Measurements from ENCODE around the gene KANK4. TPM values are rescaled to one million over a fixed set of nuclear protein-coding genes. Genes with fewer than 3 reads are reported as not detected.

KANK4 gene
- total RNA-seq, 4 donors from 2014 or later = 14.5 TPM; not detected in 3

GRCh38 chr1:62274496-62275485, 44.4 kb downstream of the KANK4 start:
- no peaks in the 10 kb centered on the region for H3K36me3 ChIP-seq
- H3K27ac ChIP-seq = no peak overlapping the region
- H3K4me3 ChIP-seq = no peak overlapping the region
- no peaks in the 10 kb centered on the region for H3K9me3 ChIP-seq
- intact Hi-C loops (cut with DNase I; ENCODE audit: low total_unique reads) = no loop called here
- H3K27me3 ChIP-seq = no peaks in the 10 kb centered on the region
- no peak for DNase-seq
- no peaks in the 10 kb centered on the region for H3K4me1 ChIP-seq
- TF ChIP-seq, protein P1, sequence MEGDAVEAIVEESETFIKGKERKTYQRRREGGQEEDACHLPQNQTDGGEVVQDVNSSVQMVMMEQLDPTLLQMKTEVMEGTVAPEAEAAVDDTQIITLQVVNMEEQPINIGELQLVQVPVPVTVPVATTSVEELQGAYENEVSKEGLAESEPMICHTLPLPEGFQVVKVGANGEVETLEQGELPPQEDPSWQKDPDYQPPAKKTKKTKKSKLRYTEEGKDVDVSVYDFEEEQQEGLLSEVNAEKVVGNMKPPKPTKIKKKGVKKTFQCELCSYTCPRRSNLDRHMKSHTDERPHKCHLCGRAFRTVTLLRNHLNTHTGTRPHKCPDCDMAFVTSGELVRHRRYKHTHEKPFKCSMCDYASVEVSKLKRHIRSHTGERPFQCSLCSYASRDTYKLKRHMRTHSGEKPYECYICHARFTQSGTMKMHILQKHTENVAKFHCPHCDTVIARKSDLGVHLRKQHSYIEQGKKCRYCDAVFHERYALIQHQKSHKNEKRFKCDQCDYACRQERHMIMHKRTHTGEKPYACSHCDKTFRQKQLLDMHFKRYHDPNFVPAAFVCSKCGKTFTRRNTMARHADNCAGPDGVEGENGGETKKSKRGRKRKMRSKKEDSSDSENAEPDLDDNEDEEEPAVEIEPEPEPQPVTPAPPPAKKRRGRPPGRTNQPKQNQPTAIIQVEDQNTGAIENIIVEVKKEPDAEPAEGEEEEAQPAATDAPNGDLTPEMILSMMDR (IDR thresholded peaks at IDR 0.05) = no peak
- no peak for TF ChIP-seq POLR2A (IDR thresholded peaks at IDR 0.05)

GRCh38 chr1:62273953-62274352, 45.3 kb downstream of the KANK4 start:
- intact Hi-C loops (cut with DNase I; ENCODE audit: low total_unique reads) = no loop called here
- no peak overlapping the region for H3K27ac ChIP-seq

DNA sequence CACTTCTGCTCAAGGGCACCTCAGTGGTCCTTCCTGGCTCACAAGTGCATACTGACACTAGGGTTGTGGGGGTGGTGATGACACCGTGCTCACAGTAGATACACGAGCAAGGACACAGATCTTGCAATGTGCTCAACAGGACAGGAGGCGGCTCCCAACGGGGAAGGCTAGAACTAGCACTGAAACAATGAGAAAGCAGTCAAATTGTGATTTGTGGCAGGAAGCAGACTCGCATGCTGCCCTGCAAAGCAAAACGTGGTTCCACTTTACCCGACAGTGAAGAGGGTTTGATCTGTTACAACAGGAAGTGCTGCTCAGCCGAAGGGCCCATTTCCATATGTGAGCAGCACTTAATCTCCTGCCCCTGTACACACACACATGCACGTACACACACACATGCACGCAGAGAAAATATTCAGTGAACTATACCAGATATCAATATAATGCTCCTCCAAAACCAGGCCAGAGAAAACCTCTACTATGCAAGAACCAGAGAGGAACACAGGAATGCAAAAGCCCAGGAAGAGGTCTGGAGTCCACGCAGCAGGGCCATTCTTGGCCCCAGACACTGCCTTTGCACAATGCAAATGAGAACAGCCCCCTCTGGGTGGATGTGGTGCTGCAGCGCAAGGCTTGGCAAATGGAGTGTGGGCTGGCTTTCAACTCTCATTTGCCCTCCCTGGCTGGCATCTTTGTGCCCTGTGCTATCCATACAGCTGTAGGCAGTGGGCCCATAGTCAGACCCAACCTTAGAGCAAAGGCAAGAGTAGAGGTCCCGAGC, 47.1 kb downstream of the KANK4 start:
- intact Hi-C loops (cut with DNase I; ENCODE audit: low total_unique reads) = no loop called here
- no peak for TF ChIP-seq POLR2A (IDR thresholded peaks at IDR 0.05)
- TF ChIP-seq, protein P1 (IDR thresholded peaks at IDR 0.05) = no peak
- H3K9me3 ChIP-seq = no peaks in the 10 kb centered on the region
- H3K4me3 ChIP-seq = no peak overlapping the region
- H3K27me3 ChIP-seq = no peaks in the 10 kb centered on the region
- H3K36me3 ChIP-seq = no peaks in the 10 kb centered on the region
- H3K4me1 ChIP-seq = no peaks in the 10 kb centered on the region
- no peak for DNase-seq
- H3K27ac ChIP-seq = no peak overlapping the region

More at GRCh38 chr1:62273953-62274352, 45.3 kb downstream of the KANK4 start:
- no peak overlapping the region for H3K4me3 ChIP-seq
- H3K9me3 ChIP-seq = no peaks in the 10 kb centered on the region
- TF ChIP-seq, protein P1 (IDR thresholded peaks at IDR 0.05) = no peak
- no peak for TF ChIP-seq POLR2A (IDR thresholded peaks at IDR 0.05)
- DNase-seq = no peak
- no peaks in the 10 kb centered on the region for H3K36me3 ChIP-seq
- H3K4me1 ChIP-seq = no peaks in the 10 kb centered on the region
- no peaks in the 10 kb centered on the region for H3K27me3 ChIP-seq

DNA sequence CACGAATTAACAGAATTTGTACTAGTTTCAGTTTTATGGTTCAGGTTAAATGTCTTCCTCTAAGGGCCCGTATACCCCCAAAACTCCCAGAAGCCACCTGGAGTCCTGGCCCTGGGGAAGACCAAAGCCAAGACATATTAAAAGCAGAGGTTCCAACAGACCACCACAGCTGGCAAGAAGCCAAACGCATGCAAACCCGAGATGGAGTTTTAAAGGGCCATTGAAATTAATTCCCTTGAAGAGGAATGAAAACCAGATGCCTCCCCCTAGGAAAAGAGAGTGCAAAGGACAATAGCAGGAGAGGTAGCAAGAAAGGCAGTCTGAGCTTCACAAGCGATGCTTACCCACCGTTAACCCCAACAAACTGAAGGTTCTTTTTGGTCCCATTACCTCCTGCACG, 48.1 kb downstream of the KANK4 start:
- Histone ChIP-seq H3K9me3 (no peaks in the 10 kb centered on the region), H3K27ac (no peak overlapping the region), H3K4me3 (no peak overlapping the region), H3K36me3 (no peaks in the 10 kb centered on the region), H3K27me3 (no peaks in the 10 kb centered on the region), H3K4me1 (no peaks in the 10 kb centered on the region)
- no peak for TF ChIP-seq POLR2A (IDR thresholded peaks at IDR 0.05)
- TF ChIP-seq, protein P1 (IDR thresholded peaks at IDR 0.05) = no peak
- intact Hi-C loops (cut with DNase I; ENCODE audit: low total_unique reads) = no loop called here
- no peak for DNase-seq

Measured in uterus (tissue), 4 donors.